H1 (cell line): Measurements from ENCODE around the gene PRR36. TPM values are rescaled to one million over a fixed set of nuclear protein-coding genes. Genes with fewer than 3 reads are reported as not detected.

ENCODE experiments used
- CTCF ChIA-PET: fragments of 300-600 bp; sonication (Branson Sonifier 250); formaldehyde crosslinking; loops from one replicate; lab custom pipeline; 2021; ENCODE audit not compliant: partially characterized antibody; lab: Charles Lee
- POLR2A ChIA-PET: fragments of 300-600 bp; sonication (Branson Sonifier 250); formaldehyde crosslinking; loops from one replicate; lab custom pipeline; 2021; ENCODE audit warnings: inconsistent platforms; ENCODE audit not compliant: partially characterized antibody; lab: Charles Lee
- DNase-seq, 2 experiments: peaks; one replicate each; pipeline versions ENCODE4 v3.0.0 to v3.0.0-alpha.2; 2010 to 2022; ENCODE audit warnings: low spot score in 2 of 2, low read depth in 1 of 2, mixed read lengths in 1 of 2
- FAIRE-seq: peaks from 2 replicates; lab custom pipeline; 2011; peaks lifted over from hg19 to GRCh38; lab: Jason Lieb, UNC
- H2AFZ ChIP-seq: 2 replicates; pipeline ENCODE4 v1.8.1; 2012; ENCODE audit warnings: low read length, inconsistent platforms
- H2AK5ac ChIP-seq: 2 replicates; pipeline ENCODE4 v1.6.1; 2013; ENCODE audit warnings: low read depth, low read length
- H2BK120ac ChIP-seq: replicated peaks from 2 replicates; pipeline ENCODE3; 2013; ENCODE audit warnings: low read depth, low read length, inconsistent platforms
- H2BK12ac ChIP-seq: 2 replicates; pipeline ENCODE4 v1.6.1; 2013; ENCODE audit warnings: low read depth, low read length
- H2BK15ac ChIP-seq: 2 replicates; pipeline ENCODE4 v1.6.1; 2013; ENCODE audit warnings: low read length
- H2BK20ac ChIP-seq: 2 replicates; pipeline ENCODE4 v1.6.1; 2013; ENCODE audit warnings: low read length
- H2BK5ac ChIP-seq: 2 replicates; pipeline ENCODE4 v1.6.1; 2013; ENCODE audit warnings: low read depth, low read length
- H3K14ac ChIP-seq: 2 replicates; pipeline ENCODE4 v1.6.1; 2013; ENCODE audit warnings: inconsistent platforms; ENCODE audit not compliant: insufficient read length
- H3K18ac ChIP-seq: 2 replicates; pipeline ENCODE4 v1.6.1; 2013; ENCODE audit warnings: low read length; ENCODE audit errors: extremely low read depth
- H3K23ac ChIP-seq: 2 replicates; pipeline ENCODE4 v1.6.1; 2013; ENCODE audit warnings: inconsistent platforms; ENCODE audit not compliant: insufficient read length
- H3K23me2 ChIP-seq: 2 replicates; pipeline ENCODE4 v1.6.1; 2013; ENCODE audit warnings: low read depth, low read length
- H3K27ac ChIP-seq: 2 replicates; pipeline ENCODE4 v1.6.1; 2011; ENCODE audit warnings: low read depth, low read length, inconsistent platforms
- H3K27me3 ChIP-seq, 4 experiments: replicated peaks in 1 of 4; 1 replicate in 1 of 4; 2 replicates in 3 of 4; pipeline versions ENCODE4 v1.6.1 to v1.8.1; 2011 to 2013; ENCODE audit warnings: low read length in 3 of 4, mild to moderate bottlenecking in 3 of 4, inconsistent platforms in 2 of 4, mixed read lengths in 2 of 4, moderate library complexity in 1 of 4; ENCODE audit not compliant: control insufficient read depth in 3 of 4, insufficient read depth in 3 of 4; ENCODE audit errors: extremely low read depth in 1 of 4
- H3K36me3 ChIP-seq, 4 experiments: 2 replicates each; pipeline versions ENCODE4 v1.6.1 to v1.8.1; 2011 to 2013; ENCODE audit warnings: mild to moderate bottlenecking in 4 of 4, low read length in 3 of 4, moderate library complexity in 2 of 4, control low read depth in 1 of 4, inconsistent platforms in 1 of 4; ENCODE audit not compliant: insufficient read depth in 4 of 4, control insufficient read depth in 2 of 4
- H3K4ac ChIP-seq: replicated peaks from 2 replicates; pipeline ENCODE3; 2013; ENCODE audit warnings: low read length, low read depth, mixed read lengths, inconsistent platforms; ENCODE audit not compliant: insufficient read length
- H3K4me1 ChIP-seq, 4 experiments: replicated peaks in 1 of 4; 1 replicate in 1 of 4; 2 replicates in 3 of 4; pipeline versions ENCODE4 v1.6.1 to v1.8.1; 2011 to 2013; ENCODE audit warnings: low read length in 3 of 4, inconsistent platforms in 2 of 4, mixed read lengths in 1 of 4; ENCODE audit not compliant: insufficient read depth in 4 of 4, control insufficient read depth in 3 of 4
- H3K4me2 ChIP-seq, 2 experiments: 2 replicates each; pipeline versions ENCODE4 v1.6.1 to v1.8.1; 2011 to 2013; ENCODE audit warnings: low read depth in 2 of 2, low read length in 2 of 2, control low read depth in 1 of 2, inconsistent platforms in 1 of 2, mild to moderate bottlenecking in 1 of 2; ENCODE audit not compliant: insufficient read depth in 1 of 2
- H3K4me3 ChIP-seq, 4 experiments: fragments of 200-600, 300-600 bp in 1 of 4; sonication (generic), shearing (Covaris generic), sonication (Bioruptor Twin) in 1 of 4; 2 replicates each; pipeline versions ENCODE4 v1.5.1 to v1.8.1; 2011 to 2016; ENCODE audit warnings: low read length in 4 of 4, low read depth in 3 of 4, control low read depth in 2 of 4, inconsistent platforms in 2 of 4, mild to moderate bottlenecking in 2 of 4, mixed read lengths in 1 of 4, moderate library complexity in 1 of 4; ENCODE audit not compliant: insufficient read depth in 2 of 4; ENCODE audit errors: extremely low read depth in 1 of 4
- H3K56ac ChIP-seq: replicated peaks from 2 replicates; pipeline ENCODE3; 2013; ENCODE audit warnings: low read depth, mild to moderate bottlenecking, mixed read lengths, low read length, inconsistent platforms; ENCODE audit not compliant: insufficient read length
- H3K79me1 ChIP-seq: 2 replicates; pipeline ENCODE4 v1.6.1; 2013; ENCODE audit warnings: low read depth, low read length, control low read depth
- H3K79me2 ChIP-seq, 2 experiments: 2 replicates each; pipeline versions ENCODE4 v1.6.1 to v1.8.1; 2012 to 2013; ENCODE audit warnings: low read length in 2 of 2, mild to moderate bottlenecking in 2 of 2, inconsistent platforms in 1 of 2; ENCODE audit not compliant: insufficient read depth in 2 of 2, control insufficient read depth in 1 of 2
- H3K9ac ChIP-seq, 4 experiments: replicated peaks in 1 of 4; 1 replicate in 1 of 4; 2 replicates in 3 of 4; pipeline versions ENCODE4 v1.6.1 to v1.8.1; 2011 to 2013; ENCODE audit warnings: low read depth in 3 of 4, low read length in 3 of 4, control low read depth in 2 of 4, mild to moderate bottlenecking in 2 of 4, moderate library complexity in 2 of 4, inconsistent platforms in 1 of 4; ENCODE audit errors: extremely low read depth in 1 of 4
- H3K9me3 ChIP-seq, 2 experiments: 2 replicates each; pipeline versions ENCODE4 v1.6.1 to v1.8.1; 2012 to 2013; ENCODE audit warnings: mild to moderate bottlenecking in 2 of 2, moderate library complexity in 2 of 2, control low read depth in 1 of 2, inconsistent platforms in 1 of 2, low read depth in 1 of 2, low read length in 1 of 2, mixed read lengths in 1 of 2; ENCODE audit not compliant: insufficient read depth in 2 of 2
- H4K20me1 ChIP-seq, 2 experiments: replicated peaks in 1 of 2; 2 replicates each; pipeline versions ENCODE3 to v1.8.1; 2011 to 2013; ENCODE audit warnings: inconsistent platforms in 2 of 2, low read length in 2 of 2, mild to moderate bottlenecking in 1 of 2; ENCODE audit not compliant: insufficient read depth in 2 of 2, control insufficient read depth in 1 of 2
- H4K5ac ChIP-seq: 2 replicates; pipeline ENCODE4 v1.6.1; 2013; ENCODE audit warnings: low read length, low read depth, mixed read lengths, inconsistent platforms; ENCODE audit not compliant: insufficient read length
- H4K8ac ChIP-seq: 2 replicates; pipeline ENCODE4 v1.8.0; 2013; ENCODE audit warnings: mild to moderate bottlenecking, moderate library complexity, low read length, inconsistent platforms; ENCODE audit not compliant: insufficient read depth; ENCODE audit errors: extremely low read depth
- H4K91ac ChIP-seq: replicated peaks from 2 replicates; pipeline ENCODE3; 2013; ENCODE audit warnings: low read length, mixed read lengths, inconsistent platforms; ENCODE audit not compliant: insufficient read length
- CBX8 ChIP-seq: fragments of 300-800, 300-1000 bp; sonication (generic); IDR thresholded peaks from 2 replicates; pipeline ENCODE4 v1.7.1; 2016; ENCODE audit warnings: low read depth, low read length, borderline replicate concordance
- KDM4A ChIP-seq: IDR thresholded peaks from one replicate; pipeline ENCODE4 v1.7.1; 2012; ENCODE audit warnings: low read depth, mild to moderate bottlenecking, moderate library complexity, low read length, inconsistent platforms; ENCODE audit not compliant: severe bottlenecking
- SRF ChIP-seq: IDR thresholded peaks from 2 replicates; pipeline ENCODE4 v1.6.1; 2011; ENCODE audit warnings: mild to moderate bottlenecking, low read depth, low read length, moderate library complexity
- TEAD4 ChIP-seq: IDR thresholded peaks from 2 replicates; pipeline ENCODE4 v1.6.1; 2012; ENCODE audit warnings: low read depth, low read length, inconsistent platforms, mixed read lengths
- WGBS, 2 experiments: shearing (Covaris generic) in 1 of 2; methylation state at CpG; one replicate each; pipeline versions ENCODE4 v1.1.6 to v1.1.7; 2013 to 2015; ENCODE audit warnings: low lambda C conversion rate in 2 of 2, mixed read lengths in 2 of 2, inconsistent platforms in 1 of 2, low coverage in 1 of 2, missing lambda C conversion rate in 1 of 2; ENCODE audit not compliant: insufficient replicate concordance in 2 of 2, insufficient coverage in 1 of 2, insufficient read length in 1 of 2; ENCODE audit errors: extremely low coverage in 1 of 2, missing lambda C conversion rate in 1 of 2; 5-methylcytosine and 5-hydroxymethylcytosine counted together
- polyA plus RNA-seq, 7 experiments: library from polyadenylated mRNA; depleted of rRNA in 3 of 7; stranded (reverse) in 5 of 7; unstranded in 2 of 7; fragments of >200 nt in 5 of 7; fragments of 200-250 nt in 2 of 7; gene quantifications; 1 replicate in 5 of 7; 2 replicates in 1 of 7; 4 replicates in 1 of 7; pipeline versions ENCODE4 v1.2.1 to v1.2.3, GENCODE V29; 2011 to 2013; ENCODE audit warnings: missing spikeins in 2 of 7, mixed read lengths in 2 of 7
- total RNA-seq: library from RNA; stranded (reverse); fragmentation: NEBNext Ultra II Directional; extraction: Animal tissue kit (Norgen Biotek cat#: 25700); gene quantifications from 2 replicates; pipeline ENCODE4 v1.2.1, GENCODE V29; 2021

Gene PRR36
- total and polyA plus RNA-seq, 2 of the 8 experiments (the other 6 are each of a cell fraction or from before 2014, with no cell fraction given) = 1.6 to 23.9 TPM

DNA sequence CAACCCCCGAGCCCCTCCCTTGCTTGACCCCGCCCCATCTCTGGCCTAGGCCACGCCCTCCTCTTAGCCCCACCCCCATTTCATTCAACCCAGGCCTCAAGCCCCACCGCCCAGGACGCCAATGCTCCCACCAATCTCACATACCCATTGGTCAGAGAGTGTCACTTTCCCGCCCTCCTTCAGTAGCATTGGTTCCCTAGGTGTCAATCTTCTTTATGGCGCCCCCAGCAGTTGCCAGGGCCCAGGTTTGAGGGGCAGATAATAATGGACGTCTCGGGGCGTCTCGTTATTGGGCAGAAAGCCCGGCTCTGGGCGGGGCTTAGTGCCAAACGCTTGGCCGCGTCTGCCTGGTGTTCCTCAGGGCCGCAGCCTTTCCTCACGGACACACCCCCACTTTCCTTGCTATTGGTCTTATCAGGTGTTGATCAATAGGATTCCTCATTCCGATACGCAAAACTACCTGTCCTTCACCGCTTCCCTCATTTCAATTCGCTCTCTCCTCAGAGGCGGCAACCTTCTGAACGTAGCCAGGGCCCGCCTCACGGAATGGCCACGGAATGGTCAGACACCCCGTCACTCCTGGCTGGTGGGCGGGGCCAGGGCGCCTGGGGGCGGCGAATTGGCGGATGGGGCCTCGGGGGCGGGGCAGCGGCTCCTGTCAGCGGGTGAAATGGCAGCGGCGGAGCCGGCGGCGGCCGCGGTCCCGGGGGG is 44.5 kb downstream of the PRR36 start, which contains the start of gene EVI5L:
EVI5L (plus strand) TSS at position 658 of the 711 bp plus-strand sequence. CDS start 16,325 bp downstream, outside the sequence.
- no peak within 1 kb of the TSS for H3K4ac ChIP-seq
- no peak within 1 kb of the TSS for H2BK5ac ChIP-seq
- H3K36me3 ChIP-seq = no peaks in the 10 kb centered on the region
- H4K20me1 ChIP-seq = peaks cover 0 to 1% of the 10 kb centered on the region in 2 experiments
- no peak within 1 kb of the TSS for H3K18ac ChIP-seq
- no peak within 1 kb of the TSS for H2BK120ac ChIP-seq
- no peak within 1 kb of the TSS for H3K27ac ChIP-seq
- peak within 1 kb of the TSS; percentile 71 for H4K8ac ChIP-seq
- peak within 1 kb of the TSS; percentile 85 for H2AFZ ChIP-seq
- 3% methylated on average over 33 of the region's 45 CpGs; no CpG with 5 or more reads in 1 of the 2 experiments for WGBS, 2 experiments
- no peak within 1 kb of the TSS for H3K23ac ChIP-seq
- no peak within 1 kb of the TSS for H2AK5ac ChIP-seq
- ChIA-PET POLR2A (no interaction called here), CTCF (interaction anchor here (0.6 to 2.9 kb wide), 5 partner anchors 28 to 438 kb away, joined by 3 to 16 read pairs (median 4); no protein-coding TSS in a partner anchor)
- H3K56ac ChIP-seq = no peak within 1 kb of the TSS
- H3K14ac ChIP-seq = no peak within 1 kb of the TSS
- no peaks in the 10 kb centered on the region; the same call in 1 of the 2 replicates for H3K23me2 ChIP-seq
- no peaks in the 10 kb centered on the region for H3K79me2 ChIP-seq
- H3K4me3 ChIP-seq = peak within 1 kb of the TSS; percentile 50 to 69 (median 61)
- H3K4me2 ChIP-seq = peak within 1 kb of the TSS; percentile 67 to 87
- H4K91ac ChIP-seq = no peak within 1 kb of the TSS
- H3K4me1 ChIP-seq = peaks cover 0 to 8% (median 6%) of the 10 kb centered on the region in 4 experiments; a peak in 5 of 7 replicates
- H3K79me1 ChIP-seq = no peaks in the 10 kb centered on the region
- H3K27me3 ChIP-seq = peaks cover 0 to 3% (median 2%) of the 10 kb centered on the region in 4 experiments; a peak in 1 of 7 replicates
- peak; percentile 99 to 100 for DNase-seq
- H2BK15ac ChIP-seq = 0 out of 2 replicates have a peak within 1 kb of the TSS, but pooled peaks have one; percentile 46
- H4K5ac ChIP-seq = peak within 1 kb of the TSS; percentile 27
- no peaks in the 10 kb centered on the region for H3K9me3 ChIP-seq
- peak; percentile 99 for FAIRE-seq
- H2BK12ac ChIP-seq = no peak within 1 kb of the TSS
- peak within 1 kb of the TSS in 1 of 4 experiments; percentile 13; a peak in 3 of 7 replicates for H3K9ac ChIP-seq
- H2BK20ac ChIP-seq = no peak within 1 kb of the TSS
- no peak for TF ChIP-seq CBX8
- peak; percentile 2 for TF ChIP-seq KDM4A
- TF ChIP-seq SRF = no peak
- TF ChIP-seq TEAD4 = no peak
